ENCODE measurements around the gene PNMA8A.

DNA sequence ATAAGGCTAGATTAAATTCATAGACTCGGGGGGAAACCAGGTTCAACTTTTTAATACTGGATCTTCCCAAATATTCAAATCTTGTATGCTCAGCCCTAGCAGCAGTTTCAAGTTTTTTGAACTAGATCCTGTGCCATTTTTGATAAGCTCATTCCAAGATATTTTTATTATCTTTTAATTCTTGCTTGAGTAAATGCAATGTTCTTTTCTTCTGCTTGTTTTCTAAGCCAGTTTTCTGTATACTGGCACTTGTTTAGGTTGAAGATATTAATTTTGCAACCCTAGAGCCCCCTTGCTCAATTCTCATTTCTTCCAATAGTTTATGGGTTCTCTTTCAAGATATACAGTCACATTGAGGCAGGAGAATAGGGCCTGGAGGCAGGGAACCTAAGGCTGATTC, 29.5 kb downstream of the PNMA8A start:
- TF ChIP-seq CTCF (conservative IDR thresholded peaks at IDR 0.05; ENCODE audit: low read length) (no peak), EZH2phosphoT487 (IDR thresholded peaks at IDR 0.05; ENCODE audit: borderline replicate concordance) (no peak)
